Panc1 (cell line): ENCODE data around the gene PHC2. TPM values are rescaled to one million over a fixed set of nuclear protein-coding genes. Genes with fewer than 3 reads are reported as not detected.

Experiments
- ATAC-seq: fragments of 200-7000 bp; cut with Tn5 transposase; 2 replicates; pipeline ENCODE4 v1.9.1; 2020; ENCODE audit warnings: mild to moderate bottlenecking, moderate library complexity
- BruUV-seq: library from RNA; stranded (reverse); fragments of 400-500 nt; replicated peaks from 2 replicates; lab custom pipeline; 2021; lab: Mats Ljungman, UMichigan
- CTCF ChIA-PET: fragments of 300-600 bp; sonication (Branson Sonifier 250); formaldehyde crosslinking; loops from one replicate; lab custom pipeline; 2022; ENCODE audit warnings: antibody characterized with exemption; lab: Charles Lee
- POLR2A ChIA-PET: fragments of 300-600 bp; sonication (Branson Sonifier 250); formaldehyde crosslinking; loops from one replicate; lab custom pipeline; 2022; ENCODE audit warnings: antibody characterized with exemption; lab: Charles Lee
- DNase-seq: peaks from one replicate; pipeline ENCODE4 v3.0.0-alpha.2; 2010; ENCODE audit warnings: low read depth, low spot score
- H3K27ac ChIP-seq: 2 replicates; pipeline ENCODE4 v1.5.1; 2011; ENCODE audit warnings: mild to moderate bottlenecking, low read length, inconsistent platforms
- H3K27me3 ChIP-seq: fragments of 200-500 bp; sonication (Bioruptor generic); 2 replicates; pipeline ENCODE4 v1.6.0; 2014; ENCODE audit warnings: low read length, inconsistent platforms; ENCODE audit not compliant: control insufficient read depth, insufficient read depth
- H3K36me3 ChIP-seq: fragments of 200-500 bp; sonication (Bioruptor generic); 2 replicates; pipeline ENCODE4 v1.5.1; 2014; ENCODE audit warnings: inconsistent platforms, mild to moderate bottlenecking, low read length, moderate library complexity; ENCODE audit not compliant: control insufficient read depth, insufficient read depth
- H3K4me1 ChIP-seq: 2 replicates; pipeline ENCODE4 v1.5.1; 2011; ENCODE audit warnings: inconsistent platforms, mild to moderate bottlenecking, low read length, moderate library complexity; ENCODE audit not compliant: control insufficient read depth, insufficient read depth
- H3K4me3 ChIP-seq, 2 experiments: 2 replicates each; pipeline ENCODE4 v1.5.1; 2011 to 2012; ENCODE audit warnings: low read depth in 2 of 2, low read length in 2 of 2, mild to moderate bottlenecking in 2 of 2, inconsistent platforms in 1 of 2, moderate library complexity in 1 of 2
- H3K9me3 ChIP-seq: fragments of 200-500 bp; sonication (Bioruptor generic); 2 replicates; pipeline ENCODE4 v1.5.1; 2014; ENCODE audit warnings: low read depth, mild to moderate bottlenecking, inconsistent platforms, low read length, moderate library complexity; ENCODE audit not compliant: control insufficient read depth, insufficient read depth
- POLR2AphosphoS5 ChIP-seq: IDR thresholded peaks from 2 replicates; pipeline ENCODE4 v1.6.1; 2012; ENCODE audit warnings: mild to moderate bottlenecking, low read depth, low read length, moderate library complexity
- SIN3A ChIP-seq: IDR thresholded peaks from 2 replicates; pipeline ENCODE4 v1.6.1; 2012; ENCODE audit warnings: low read depth, mild to moderate bottlenecking, low read length, moderate library complexity, borderline replicate concordance; ENCODE audit not compliant: insufficient read depth
- TCF7L2 ChIP-seq: IDR thresholded peaks from 2 replicates; pipeline ENCODE4 v1.6.1; 2011; ENCODE audit warnings: mild to moderate bottlenecking, low read depth, low read length, inconsistent platforms
- in situ Hi-C: cut with HindIII; loops from 2 replicates; pipeline ENCODE4 v1.10.0; 2016; ENCODE audit warnings: low sequenced_read_pairs, low pct_unique_long_range_greater_than_20kb
- intact Hi-C: fragments of 100-400 bp; cut with micrococcal nuclease; formaldehyde crosslinking; loops from one replicate; pipeline ENCODE4 v1.10.0; 2022; ENCODE audit not compliant: unreplicated experiment
- total RNA-seq: library from RNA; stranded (reverse); gene quantifications from one replicate; pipeline ENCODE4 v1.2.1, GENCODE V29; 2021; ENCODE audit not compliant: unreplicated experiment
- TF ChIP-seq, protein P1 (sequence below), 2 experiments: IDR thresholded peaks; 2 replicates each; pipeline ENCODE4 v1.6.1; 2011 to 2012; ENCODE audit warnings: low read depth in 2 of 2, control low read depth in 1 of 2, low read length in 1 of 2, mild to moderate bottlenecking in 1 of 2, moderate library complexity in 1 of 2; ENCODE audit not compliant: insufficient read depth in 1 of 2
- TF ChIP-seq, protein P2 (sequence below): fragments of 450-650 bp; IDR thresholded peaks from 2 replicates; pipeline ENCODE4 v1.5.1; 2017; ENCODE audit warnings: mild to moderate bottlenecking

Gene PHC2
- total RNA-seq, 1 experiment from 2014 or later, result 122 TPM

- DNase-seq (no peak), ATAC-seq (no peak)
- TF ChIP-seq, protein P1, sequence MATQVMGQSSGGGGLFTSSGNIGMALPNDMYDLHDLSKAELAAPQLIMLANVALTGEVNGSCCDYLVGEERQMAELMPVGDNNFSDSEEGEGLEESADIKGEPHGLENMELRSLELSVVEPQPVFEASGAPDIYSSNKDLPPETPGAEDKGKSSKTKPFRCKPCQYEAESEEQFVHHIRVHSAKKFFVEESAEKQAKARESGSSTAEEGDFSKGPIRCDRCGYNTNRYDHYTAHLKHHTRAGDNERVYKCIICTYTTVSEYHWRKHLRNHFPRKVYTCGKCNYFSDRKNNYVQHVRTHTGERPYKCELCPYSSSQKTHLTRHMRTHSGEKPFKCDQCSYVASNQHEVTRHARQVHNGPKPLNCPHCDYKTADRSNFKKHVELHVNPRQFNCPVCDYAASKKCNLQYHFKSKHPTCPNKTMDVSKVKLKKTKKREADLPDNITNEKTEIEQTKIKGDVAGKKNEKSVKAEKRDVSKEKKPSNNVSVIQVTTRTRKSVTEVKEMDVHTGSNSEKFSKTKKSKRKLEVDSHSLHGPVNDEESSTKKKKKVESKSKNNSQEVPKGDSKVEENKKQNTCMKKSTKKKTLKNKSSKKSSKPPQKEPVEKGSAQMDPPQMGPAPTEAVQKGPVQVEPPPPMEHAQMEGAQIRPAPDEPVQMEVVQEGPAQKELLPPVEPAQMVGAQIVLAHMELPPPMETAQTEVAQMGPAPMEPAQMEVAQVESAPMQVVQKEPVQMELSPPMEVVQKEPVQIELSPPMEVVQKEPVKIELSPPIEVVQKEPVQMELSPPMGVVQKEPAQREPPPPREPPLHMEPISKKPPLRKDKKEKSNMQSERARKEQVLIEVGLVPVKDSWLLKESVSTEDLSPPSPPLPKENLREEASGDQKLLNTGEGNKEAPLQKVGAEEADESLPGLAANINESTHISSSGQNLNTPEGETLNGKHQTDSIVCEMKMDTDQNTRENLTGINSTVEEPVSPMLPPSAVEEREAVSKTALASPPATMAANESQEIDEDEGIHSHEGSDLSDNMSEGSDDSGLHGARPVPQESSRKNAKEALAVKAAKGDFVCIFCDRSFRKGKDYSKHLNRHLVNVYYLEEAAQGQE (IDR thresholded peaks at IDR 0.05; ENCODE audit: insufficient read depth in 1 of 2, low read depth in 2 of 2, low read length in 1 of 2), result no peak
- TF ChIP-seq SIN3A, result no peak
- no peak for TF ChIP-seq TCF7L2
- TF ChIP-seq, protein P2, sequence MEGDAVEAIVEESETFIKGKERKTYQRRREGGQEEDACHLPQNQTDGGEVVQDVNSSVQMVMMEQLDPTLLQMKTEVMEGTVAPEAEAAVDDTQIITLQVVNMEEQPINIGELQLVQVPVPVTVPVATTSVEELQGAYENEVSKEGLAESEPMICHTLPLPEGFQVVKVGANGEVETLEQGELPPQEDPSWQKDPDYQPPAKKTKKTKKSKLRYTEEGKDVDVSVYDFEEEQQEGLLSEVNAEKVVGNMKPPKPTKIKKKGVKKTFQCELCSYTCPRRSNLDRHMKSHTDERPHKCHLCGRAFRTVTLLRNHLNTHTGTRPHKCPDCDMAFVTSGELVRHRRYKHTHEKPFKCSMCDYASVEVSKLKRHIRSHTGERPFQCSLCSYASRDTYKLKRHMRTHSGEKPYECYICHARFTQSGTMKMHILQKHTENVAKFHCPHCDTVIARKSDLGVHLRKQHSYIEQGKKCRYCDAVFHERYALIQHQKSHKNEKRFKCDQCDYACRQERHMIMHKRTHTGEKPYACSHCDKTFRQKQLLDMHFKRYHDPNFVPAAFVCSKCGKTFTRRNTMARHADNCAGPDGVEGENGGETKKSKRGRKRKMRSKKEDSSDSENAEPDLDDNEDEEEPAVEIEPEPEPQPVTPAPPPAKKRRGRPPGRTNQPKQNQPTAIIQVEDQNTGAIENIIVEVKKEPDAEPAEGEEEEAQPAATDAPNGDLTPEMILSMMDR, result no peak
- TF ChIP-seq POLR2AphosphoS5, result no peak
- H3K27ac ChIP-seq, result no peak overlapping the region
- in situ Hi-C loops (no loop called here), intact Hi-C loops (no loop called here)
- peaks cover 10% of the 10 kb centered on the region; the same call in 1 of the 2 replicates for H3K4me1 ChIP-seq
- H3K9me3 ChIP-seq, result no peaks in the 10 kb centered on the region
- H3K36me3 ChIP-seq, result peaks cover 41% of the 10 kb centered on the region
- no TSS peak for BruUV-seq
- H3K4me3 ChIP-seq, result no peak overlapping the region
- CTCF ChIA-PET, result no interaction called here
- H3K27me3 ChIP-seq, result no peaks in the 10 kb centered on the region
- POLR2A ChIA-PET, result no interaction called here
These were observed 106.0 kb downstream of the PHC2 start for GRCh38 chr1:33324677-33325575.

GRCh38 chr1:33323663-33324477 lies 107.0 kb downstream of the PHC2 start:
- Histone ChIP-seq H3K27ac (no peak overlapping the region), H3K36me3 (peaks cover 34% of the 10 kb centered on the region), H3K27me3 (no peaks in the 10 kb centered on the region), H3K9me3 (no peaks in the 10 kb centered on the region), H3K4me3 (no peak overlapping the region), H3K4me1 (peaks cover 10% of the 10 kb centered on the region; the same call in 1 of the 2 replicates)
- in situ Hi-C loops, result no loop called here
- ATAC-seq (no peak), DNase-seq (no peak)
- POLR2A ChIA-PET, result no interaction called here
- TF ChIP-seq POLR2AphosphoS5, result no peak
- TF ChIP-seq, protein P1 (IDR thresholded peaks at IDR 0.05; ENCODE audit: insufficient read depth in 1 of 2, low read depth in 2 of 2, low read length in 1 of 2), result no peak
- no peak for TF ChIP-seq TCF7L2
- TF ChIP-seq, protein P2, result no peak
- TF ChIP-seq SIN3A, result no peak
- CTCF ChIA-PET, result no interaction called here
- intact Hi-C loops, result no loop called here
- TSS peak; percentile 31 for BruUV-seq
